ENCODE measurements around the gene HBA1.

GRCh38 chr16:175011-175949 is 1.2 kb upstream of the HBA1 start:
- TF ChIP-seq CTCF (conservative IDR thresholded peaks at IDR 0.05 in 1 of 2, IDR thresholded peaks at IDR 0.05 in 1 of 2; ENCODE audit: extremely low read depth in 1 of 2, insufficient read depth in 1 of 2, low read depth in 1 of 2, low read length in 2 of 2) (no peak), EZH2 (IDR thresholded peaks at IDR 0.05; ENCODE audit: borderline replicate concordance, low read length) (no peak)
